ENCODE results near the gene GEMIN5. TPM values are rescaled to one million over a fixed set of nuclear protein-coding genes. Genes with fewer than 3 reads are reported as not detected.

GEMIN5 gene
- total and polyA plus RNA-seq, 10 donors = 3.2 to 16.1 (median 13.8) TPM

DNA sequence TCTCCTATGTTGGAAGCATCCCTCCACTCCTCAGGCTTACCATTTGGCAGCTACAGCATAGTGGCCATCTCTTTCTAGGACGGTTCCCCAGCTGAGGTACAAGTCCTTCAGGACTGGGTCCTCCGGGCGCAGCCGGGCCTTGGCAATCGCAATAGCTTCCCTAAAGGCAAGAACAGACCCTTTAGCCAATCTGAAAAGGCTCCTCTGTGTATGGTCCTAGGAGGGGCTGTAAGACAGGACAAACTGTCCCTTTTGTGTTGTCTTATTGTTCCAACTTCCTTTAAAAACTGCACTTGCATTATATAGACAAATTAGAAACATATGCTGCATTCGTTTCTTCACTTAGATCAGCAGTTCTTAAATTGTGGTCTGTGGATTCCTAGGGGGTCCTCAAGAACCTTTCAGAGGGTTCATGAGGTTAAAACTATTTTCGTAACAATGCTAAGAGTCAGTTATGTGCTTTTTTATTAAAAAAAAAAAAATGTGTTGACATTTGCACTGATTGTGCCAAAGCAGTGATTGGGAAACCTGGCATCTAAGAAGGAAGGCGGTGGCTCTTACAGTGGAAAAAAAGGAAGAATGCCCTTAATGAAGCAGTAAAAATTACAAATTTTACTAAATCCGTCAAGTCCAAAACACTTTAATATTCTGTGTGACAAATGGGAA, 38.7 kb downstream of the GEMIN5 start:
- Histone ChIP-seq H3K9me3 (no peaks in the 10 kb centered on the region), H3K27ac (no peak overlapping the region), H3K36me3 (peaks cover 9 to 100% (median 84%) of the 10 kb centered on the region in 6 donors), H3K27me3 (replicated peaks in 1 of 7) (no peaks in the 10 kb centered on the region), H3K4me3 (no peak overlapping the region), H3K4me1 (no peaks in the 10 kb centered on the region)
- intact Hi-C loops (cut with DNase I; ENCODE audit: low total_unique reads) = no loop called here
- TF ChIP-seq POLR2A (IDR thresholded peaks at IDR 0.05) (no peak), POLR2AphosphoS5 (IDR thresholded peaks at IDR 0.05) (no peak)
- TF ChIP-seq, protein P1, sequence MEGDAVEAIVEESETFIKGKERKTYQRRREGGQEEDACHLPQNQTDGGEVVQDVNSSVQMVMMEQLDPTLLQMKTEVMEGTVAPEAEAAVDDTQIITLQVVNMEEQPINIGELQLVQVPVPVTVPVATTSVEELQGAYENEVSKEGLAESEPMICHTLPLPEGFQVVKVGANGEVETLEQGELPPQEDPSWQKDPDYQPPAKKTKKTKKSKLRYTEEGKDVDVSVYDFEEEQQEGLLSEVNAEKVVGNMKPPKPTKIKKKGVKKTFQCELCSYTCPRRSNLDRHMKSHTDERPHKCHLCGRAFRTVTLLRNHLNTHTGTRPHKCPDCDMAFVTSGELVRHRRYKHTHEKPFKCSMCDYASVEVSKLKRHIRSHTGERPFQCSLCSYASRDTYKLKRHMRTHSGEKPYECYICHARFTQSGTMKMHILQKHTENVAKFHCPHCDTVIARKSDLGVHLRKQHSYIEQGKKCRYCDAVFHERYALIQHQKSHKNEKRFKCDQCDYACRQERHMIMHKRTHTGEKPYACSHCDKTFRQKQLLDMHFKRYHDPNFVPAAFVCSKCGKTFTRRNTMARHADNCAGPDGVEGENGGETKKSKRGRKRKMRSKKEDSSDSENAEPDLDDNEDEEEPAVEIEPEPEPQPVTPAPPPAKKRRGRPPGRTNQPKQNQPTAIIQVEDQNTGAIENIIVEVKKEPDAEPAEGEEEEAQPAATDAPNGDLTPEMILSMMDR (IDR thresholded peaks at IDR 0.05 in 8 of 11, conservative IDR thresholded peaks at IDR 0.05 in 3 of 11) = no peak
- WGBS, 5 donors = 91 to 95% (median 94%) methylated on average over 9 of the region's 9 CpGs
- DNase-seq = no peak

- WGBS, 5 donors = 96 to 100% (median 98%) methylated on average over 4 of the region's 4 CpGs
- DNase-seq = no peak
- no peaks in the 10 kb centered on the region for H3K4me1 ChIP-seq
- intact Hi-C loops (cut with DNase I; ENCODE audit: low total_unique reads) = no loop called here
- H3K36me3 ChIP-seq = peaks cover 9 to 100% (median 88%) of the 10 kb centered on the region in 6 donors
- H3K9me3 ChIP-seq = no peaks in the 10 kb centered on the region
- no peak for TF ChIP-seq POLR2AphosphoS5 (IDR thresholded peaks at IDR 0.05)
- TF ChIP-seq POLR2A (IDR thresholded peaks at IDR 0.05) = no peak
- TF ChIP-seq, protein P1 (IDR thresholded peaks at IDR 0.05 in 8 of 11, conservative IDR thresholded peaks at IDR 0.05 in 3 of 11) = no peak
- no peak overlapping the region for H3K4me3 ChIP-seq
- H3K27ac ChIP-seq = no peak overlapping the region
- H3K27me3 ChIP-seq (replicated peaks in 1 of 7) = no peaks in the 10 kb centered on the region
These were observed 39.8 kb downstream of the GEMIN5 start for GRCh38 chr5:154898210-154898609.

DNA sequence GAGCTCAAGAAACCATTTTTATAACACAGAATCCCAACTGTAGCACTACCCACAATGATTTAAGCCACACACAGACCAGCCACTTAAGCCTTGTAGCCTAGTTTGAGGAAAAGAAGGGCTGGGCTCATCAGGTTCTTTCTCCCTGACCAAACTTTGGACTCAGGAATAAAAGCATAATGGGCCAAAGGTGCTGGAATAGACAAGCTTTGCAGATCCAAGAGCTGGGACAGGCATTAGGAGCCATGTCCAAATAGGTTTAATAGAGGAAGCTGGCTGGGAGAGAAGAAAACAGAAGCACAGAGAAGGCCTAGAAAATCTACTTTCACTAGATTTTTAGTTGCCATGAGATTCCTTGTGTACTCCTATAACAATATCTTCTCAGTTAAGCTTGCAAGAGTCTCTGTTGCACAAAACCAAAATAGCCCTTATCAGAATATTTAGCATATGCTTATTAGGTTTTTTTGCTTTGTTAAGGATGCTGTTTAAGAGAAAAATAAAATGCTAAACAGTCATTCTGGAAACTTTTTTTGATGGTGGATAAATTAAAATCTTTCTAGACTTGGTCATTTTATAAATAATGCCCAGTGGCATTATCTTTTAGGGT, 41.3 kb downstream of the GEMIN5 start:
- H3K36me3 ChIP-seq = peaks cover 6 to 100% (median 88%) of the 10 kb centered on the region in 6 donors
- peak overlapping the region in 4 of 8 donors; percentile 10 to 61 (median 32) for H3K27ac ChIP-seq
- DNase-seq = no peak
- no peaks in the 10 kb centered on the region for H3K27me3 ChIP-seq (replicated peaks in 1 of 7)
- no peaks in the 10 kb centered on the region for H3K4me1 ChIP-seq
- no peaks in the 10 kb centered on the region for H3K9me3 ChIP-seq
- no peak for TF ChIP-seq POLR2A (IDR thresholded peaks at IDR 0.05)
- TF ChIP-seq, protein P1 (IDR thresholded peaks at IDR 0.05 in 8 of 11, conservative IDR thresholded peaks at IDR 0.05 in 3 of 11) = no peak
- TF ChIP-seq POLR2AphosphoS5 (IDR thresholded peaks at IDR 0.05) = no peak
- no peak overlapping the region for H3K4me3 ChIP-seq
- intact Hi-C loops (cut with DNase I; ENCODE audit: low total_unique reads) = no loop called here
